ENCODE results near the gene STAP1.
A peak's percentile ranks its signal among the peaks of the same experiment; 100 is the strongest.
"Not testable (repeated sequence)": the region's sequence is repeated elsewhere in the genome, so short reads cannot be mapped to it uniquely, and the experiment has no call there.

The STAP1 gene

GRCh38 chr4:67558493-67558892, at the start of gene STAP1:
Gene STAP1 (plus strand): TSS chr4:67558727. CDS start chr4:67558810, 83 bp downstream.
- Histone ChIP-seq H3K27me3 (ENCODE audit: control insufficient read depth in 1 of 2, insufficient read depth in 2 of 2, low read length in 2 of 2) (no peaks in the 10 kb centered on the region), H3K9ac (ENCODE audit: low read depth in 1 of 2, low read length in 2 of 2) (no peak within 1 kb of the TSS), H3K4me3 (ENCODE audit: low read depth in 1 of 2, low read length in 2 of 2) (peak within 1 kb of the TSS; percentile 15 to 34), H3K27ac (ENCODE audit: low read depth, low read length) (no peak within 1 kb of the TSS), H3K9me3 (ENCODE audit: control insufficient read depth in 1 of 2, low read length in 2 of 2) (no peaks in the 10 kb centered on the region), H3K36me3 (ENCODE audit: control insufficient read depth in 1 of 2, insufficient read depth in 2 of 2, low read length in 2 of 2) (no peaks in the 10 kb centered on the region), H3K4me1 (ENCODE audit: control insufficient read depth in 1 of 2, insufficient read depth in 2 of 2, low read length in 2 of 2) (no peaks in the 10 kb centered on the region)

GRCh38 chr4:67512501-67512900, 46.0 kb upstream of the STAP1 start:
- no peaks in the 10 kb centered on the region for H3K27me3 ChIP-seq (ENCODE audit: control insufficient read depth in 1 of 2, insufficient read depth in 2 of 2, low read length in 2 of 2)
- no peak overlapping the region for H3K27ac ChIP-seq (ENCODE audit: low read depth, low read length)
- H3K4me1 ChIP-seq (ENCODE audit: control insufficient read depth in 1 of 2, insufficient read depth in 2 of 2, low read length in 2 of 2): peaks cover 0 to 12% of the 10 kb centered on the region in 2 donors
- H3K9ac ChIP-seq (ENCODE audit: low read depth in 1 of 2, low read length in 2 of 2): no peak overlapping the region
- H3K9me3 ChIP-seq (ENCODE audit: control insufficient read depth in 1 of 2, low read length in 2 of 2): no peaks in the 10 kb centered on the region
- H3K36me3 ChIP-seq (ENCODE audit: control insufficient read depth in 1 of 2, insufficient read depth in 2 of 2, low read length in 2 of 2): peaks cover 14 to 43% of the 10 kb centered on the region in 2 donors
- H3K4me3 ChIP-seq (ENCODE audit: low read depth in 1 of 2, low read length in 2 of 2): no peak overlapping the region

- Histone ChIP-seq H3K9me3 (ENCODE audit: control insufficient read depth in 1 of 2, low read length in 2 of 2) (no peaks in the 10 kb centered on the region), H3K4me3 (ENCODE audit: low read depth in 1 of 2, low read length in 2 of 2) (no peak overlapping the region), H3K27me3 (ENCODE audit: control insufficient read depth in 1 of 2, insufficient read depth in 2 of 2, low read length in 2 of 2) (no peaks in the 10 kb centered on the region), H3K4me1 (ENCODE audit: control insufficient read depth in 1 of 2, insufficient read depth in 2 of 2, low read length in 2 of 2) (no peaks in the 10 kb centered on the region), H3K36me3 (ENCODE audit: control insufficient read depth in 1 of 2, insufficient read depth in 2 of 2, low read length in 2 of 2) (peaks cover 5 to 19% of the 10 kb centered on the region in 2 donors), H3K27ac (ENCODE audit: low read depth, low read length) (no peak overlapping the region), H3K9ac (ENCODE audit: low read depth in 1 of 2, low read length in 2 of 2) (no peak overlapping the region)
These were observed 38.4 kb upstream of the STAP1 start for GRCh38 chr4:67520141-67520540.

GRCh38 chr4:67521506-67521905, 37.0 kb upstream of the STAP1 start:
- H3K4me3 ChIP-seq (ENCODE audit: low read depth in 1 of 2, low read length in 2 of 2): no peak overlapping the region
- H3K27ac ChIP-seq (ENCODE audit: low read depth, low read length): no peak overlapping the region
- H3K9ac ChIP-seq (ENCODE audit: low read depth in 1 of 2, low read length in 2 of 2): no peak overlapping the region
- no peaks in the 10 kb centered on the region for H3K4me1 ChIP-seq (ENCODE audit: control insufficient read depth in 1 of 2, insufficient read depth in 2 of 2, low read length in 2 of 2)
- no peaks in the 10 kb centered on the region for H3K27me3 ChIP-seq (ENCODE audit: control insufficient read depth in 1 of 2, insufficient read depth in 2 of 2, low read length in 2 of 2)
- no peaks in the 10 kb centered on the region for H3K9me3 ChIP-seq (ENCODE audit: control insufficient read depth in 1 of 2, low read length in 2 of 2)
- peaks cover 5 to 19% of the 10 kb centered on the region in 2 donors for H3K36me3 ChIP-seq (ENCODE audit: control insufficient read depth in 1 of 2, insufficient read depth in 2 of 2, low read length in 2 of 2)

GRCh38 chr4:67522230-67522629, 36.3 kb upstream of the STAP1 start:
- Histone ChIP-seq H3K27ac (ENCODE audit: low read depth, low read length) (no peak overlapping the region), H3K9me3 (ENCODE audit: control insufficient read depth in 1 of 2, low read length in 2 of 2) (no peaks in the 10 kb centered on the region), H3K36me3 (ENCODE audit: control insufficient read depth in 1 of 2, insufficient read depth in 2 of 2, low read length in 2 of 2) (peaks cover 5 to 17% of the 10 kb centered on the region in 2 donors), H3K27me3 (ENCODE audit: control insufficient read depth in 1 of 2, insufficient read depth in 2 of 2, low read length in 2 of 2) (no peaks in the 10 kb centered on the region), H3K9ac (ENCODE audit: low read depth in 1 of 2, low read length in 2 of 2) (no peak overlapping the region), H3K4me1 (ENCODE audit: control insufficient read depth in 1 of 2, insufficient read depth in 2 of 2, low read length in 2 of 2) (no peaks in the 10 kb centered on the region), H3K4me3 (ENCODE audit: low read depth in 1 of 2, low read length in 2 of 2) (no peak overlapping the region)

- H3K9ac ChIP-seq (ENCODE audit: low read depth in 1 of 2, low read length in 2 of 2): no peak overlapping the region
- no peaks in the 10 kb centered on the region for H3K4me1 ChIP-seq (ENCODE audit: control insufficient read depth in 1 of 2, insufficient read depth in 2 of 2, low read length in 2 of 2)
- no peak overlapping the region for H3K4me3 ChIP-seq (ENCODE audit: low read depth in 1 of 2, low read length in 2 of 2)
- H3K27me3 ChIP-seq (ENCODE audit: control insufficient read depth in 1 of 2, insufficient read depth in 2 of 2, low read length in 2 of 2): no peaks in the 10 kb centered on the region
- no peaks in the 10 kb centered on the region for H3K9me3 ChIP-seq (ENCODE audit: control insufficient read depth in 1 of 2, low read length in 2 of 2)
- H3K36me3 ChIP-seq (ENCODE audit: control insufficient read depth in 1 of 2, insufficient read depth in 2 of 2, low read length in 2 of 2): peaks cover 5 to 11% of the 10 kb centered on the region in 2 donors
- H3K27ac ChIP-seq (ENCODE audit: low read depth, low read length): no peak overlapping the region
These were observed 35.5 kb upstream of the STAP1 start for GRCh38 chr4:67522851-67523671.

GRCh38 chr4:67524140-67524539, 34.4 kb upstream of the STAP1 start:
- H3K9ac ChIP-seq (ENCODE audit: low read depth in 1 of 2, low read length in 2 of 2); H3K9me3 ChIP-seq (ENCODE audit: control insufficient read depth in 1 of 2, low read length in 2 of 2); H3K27me3 ChIP-seq (ENCODE audit: control insufficient read depth in 1 of 2, insufficient read depth in 2 of 2, low read length in 2 of 2); H3K4me3 ChIP-seq (ENCODE audit: low read depth in 1 of 2, low read length in 2 of 2); H3K36me3 ChIP-seq (ENCODE audit: control insufficient read depth in 1 of 2, insufficient read depth in 2 of 2, low read length in 2 of 2); H3K4me1 ChIP-seq (ENCODE audit: control insufficient read depth in 1 of 2, insufficient read depth in 2 of 2, low read length in 2 of 2); H3K27ac ChIP-seq (ENCODE audit: low read depth, low read length): not testable (repeated sequence)

GRCh38 chr4:67531379-67531962, 27.1 kb upstream of the STAP1 start:
- peaks cover 19 to 43% of the 10 kb centered on the region in 2 donors for H3K36me3 ChIP-seq (ENCODE audit: control insufficient read depth in 1 of 2, insufficient read depth in 2 of 2, low read length in 2 of 2)
- peaks cover 0 to 5% of the 10 kb centered on the region in 2 donors for H3K9me3 ChIP-seq (ENCODE audit: control insufficient read depth in 1 of 2, low read length in 2 of 2)
- no peak overlapping the region for H3K27ac ChIP-seq (ENCODE audit: low read depth, low read length)
- H3K9ac ChIP-seq (ENCODE audit: low read depth in 1 of 2, low read length in 2 of 2): no peak overlapping the region
- H3K27me3 ChIP-seq (ENCODE audit: control insufficient read depth in 1 of 2, insufficient read depth in 2 of 2, low read length in 2 of 2): no peaks in the 10 kb centered on the region
- H3K4me3 ChIP-seq (ENCODE audit: low read depth in 1 of 2, low read length in 2 of 2): no peak overlapping the region
- H3K4me1 ChIP-seq (ENCODE audit: control insufficient read depth in 1 of 2, insufficient read depth in 2 of 2, low read length in 2 of 2): no peaks in the 10 kb centered on the region

GRCh38 chr4:67532397-67532796, 26.1 kb upstream of the STAP1 start:
- not testable (repeated sequence) for H3K4me1 ChIP-seq (ENCODE audit: control insufficient read depth in 1 of 2, insufficient read depth in 2 of 2, low read length in 2 of 2); H3K9ac ChIP-seq (ENCODE audit: low read depth in 1 of 2, low read length in 2 of 2); H3K27me3 ChIP-seq (ENCODE audit: control insufficient read depth in 1 of 2, insufficient read depth in 2 of 2, low read length in 2 of 2); H3K9me3 ChIP-seq (ENCODE audit: control insufficient read depth in 1 of 2, low read length in 2 of 2); H3K27ac ChIP-seq (ENCODE audit: low read depth, low read length); H3K4me3 ChIP-seq (ENCODE audit: low read depth in 1 of 2, low read length in 2 of 2)
- H3K36me3 ChIP-seq (ENCODE audit: control insufficient read depth in 1 of 2, insufficient read depth in 2 of 2, low read length in 2 of 2): peaks cover 19 to 45% of the 10 kb centered on the region in 2 donors

- Histone ChIP-seq H3K9ac (ENCODE audit: low read depth in 1 of 2, low read length in 2 of 2) (no peak overlapping the region), H3K27me3 (ENCODE audit: control insufficient read depth in 1 of 2, insufficient read depth in 2 of 2, low read length in 2 of 2) (no peaks in the 10 kb centered on the region), H3K27ac (ENCODE audit: low read depth, low read length) (no peak overlapping the region), H3K36me3 (ENCODE audit: control insufficient read depth in 1 of 2, insufficient read depth in 2 of 2, low read length in 2 of 2) (peaks cover 19 to 50% of the 10 kb centered on the region in 2 donors), H3K4me1 (ENCODE audit: control insufficient read depth in 1 of 2, insufficient read depth in 2 of 2, low read length in 2 of 2) (no peaks in the 10 kb centered on the region), H3K4me3 (ENCODE audit: low read depth in 1 of 2, low read length in 2 of 2) (no peak overlapping the region), H3K9me3 (ENCODE audit: control insufficient read depth in 1 of 2, low read length in 2 of 2) (peaks cover 0 to 5% of the 10 kb centered on the region in 2 donors)
These were observed 25.4 kb upstream of the STAP1 start for GRCh38 chr4:67533112-67533511.
